B cell (primary cell): ENCODE results near the gene TTC34. TPM values are rescaled to one million over a fixed set of nuclear protein-coding genes. Genes with fewer than 3 reads are reported as not detected.

ENCODE experiments used
- ATAC-seq: fragments of 200-7000 bp; cut with Tn5 transposase; one replicate; pipeline ENCODE4 v1.10.0; 2021; ENCODE audit warnings: low read depth, mild to moderate bottlenecking, moderate number of reproducible peaks, moderate library complexity
- CTCF ChIA-PET: fragments of 350-600 bp; sonication (Branson Sonifier 250); formaldehyde crosslinking; loops from one replicate; lab custom pipeline; 2021; ENCODE audit warnings: antibody characterized with exemption, inconsistent platforms; lab: Charles Lee
- POLR2A ChIA-PET: fragments of 350-600 bp; sonication (Branson Sonifier 250); formaldehyde crosslinking; loops from one replicate; lab custom pipeline; 2021; ENCODE audit warnings: antibody characterized with exemption; lab: Charles Lee
- DNase-seq: peaks from one replicate; pipeline ENCODE4 v3.0.0; 2013
- H2AFZ ChIP-seq: 2 replicates; pipeline ENCODE4 v1.6.1; 2012; ENCODE audit warnings: mild to moderate bottlenecking, low read depth, low read length; ENCODE audit not compliant: insufficient read depth, poor library complexity, severe bottlenecking
- H3K27ac ChIP-seq, 2 donors: 1 replicate in 1 of 2; 2 replicates in 1 of 2; pipeline ENCODE4 v1.5.1; 2012 to 2013; ENCODE audit warnings: low read length in 2 of 2, mild to moderate bottlenecking in 2 of 2, moderate library complexity in 1 of 2
- H3K27me3 ChIP-seq, 4 experiments: fragments of 200-600 bp in 1 of 4; sonication (generic) in 1 of 4; replicated peaks in 1 of 4; 1 replicate in 2 of 4; 2 replicates in 2 of 4; pipeline versions ENCODE4 v1.6.1 to v1.7.0; 2013 to 2016; ENCODE audit warnings: low read length in 3 of 4, mild to moderate bottlenecking in 2 of 4, mixed read lengths in 1 of 4, moderate library complexity in 1 of 4; ENCODE audit not compliant: insufficient read depth in 4 of 4, control insufficient read depth in 3 of 4; ENCODE audit errors: control extremely low read depth in 1 of 4
- H3K36me3 ChIP-seq, 2 experiments: replicated peaks in 1 of 2; 1 replicate in 1 of 2; 2 replicates in 1 of 2; pipeline versions ENCODE4 v1.6.1 to v1.7.1; 2013; ENCODE audit warnings: low read length in 1 of 2; ENCODE audit not compliant: insufficient read depth in 2 of 2, control insufficient read depth in 1 of 2; ENCODE audit errors: control extremely low read depth in 1 of 2, extremely low read depth in 1 of 2
- H3K4me1 ChIP-seq, 2 donors: fragments of 200-600 bp in 1 of 2; sonication (generic) in 1 of 2; 1 replicate in 1 of 2; 2 replicates in 1 of 2; pipeline versions ENCODE4 v1.5.1 to v1.6.1; 2013 to 2017; ENCODE audit warnings: low read length in 2 of 2; ENCODE audit not compliant: control insufficient read depth in 2 of 2, insufficient read depth in 2 of 2
- H3K4me2 ChIP-seq: replicated peaks from 2 replicates; pipeline ENCODE3; 2012; ENCODE audit warnings: mild to moderate bottlenecking, low read depth, low read length; ENCODE audit not compliant: poor library complexity, severe bottlenecking
- H3K4me3 ChIP-seq, 5 experiments: fragments of 200-600 bp in 1 of 5; sonication (generic) in 1 of 5; 1 replicate in 3 of 5; 2 replicates in 2 of 5; pipeline versions ENCODE4 v1.5.1 to v1.7.0; 2011 to 2016; ENCODE audit warnings: low read length in 4 of 5, mild to moderate bottlenecking in 4 of 5, low read depth in 2 of 5, control low read depth in 1 of 5, moderate library complexity in 1 of 5; ENCODE audit not compliant: insufficient read depth in 1 of 5; ENCODE audit errors: control extremely low read depth in 1 of 5, extremely low read depth in 1 of 5
- H3K79me2 ChIP-seq: fragments of 200-600 bp; sonication (generic); one replicate; pipeline ENCODE4 v1.6.0; 2016; ENCODE audit warnings: low read length; ENCODE audit not compliant: control insufficient read depth, insufficient read depth
- H3K9ac ChIP-seq: fragments of 200-600 bp; sonication (generic); 2 replicates; pipeline ENCODE4 v1.6.1; 2017; ENCODE audit warnings: mild to moderate bottlenecking, low read length, moderate library complexity
- H3K9me3 ChIP-seq, 3 donors: one replicate each; pipeline versions ENCODE4 v1.6.1 to v1.7.1; 2013; ENCODE audit warnings: low read length in 2 of 3; ENCODE audit not compliant: control insufficient read depth in 2 of 3, insufficient read depth in 1 of 3; ENCODE audit errors: control extremely low read depth in 1 of 3
- H4K20me1 ChIP-seq: 2 replicates; pipeline ENCODE4 v1.6.0; 2012; ENCODE audit warnings: mild to moderate bottlenecking, low read length; ENCODE audit not compliant: insufficient read depth, control insufficient read depth, poor library complexity, severe bottlenecking
- H3K27ac Mint-ChIP-seq: one replicate; pipeline ENCODE4 v1.8.0; 2021; ENCODE audit warnings: mixed read lengths
- H3K27me3 Mint-ChIP-seq: one replicate; pipeline ENCODE4 v1.8.0; 2021; ENCODE audit warnings: mixed read lengths
- H3K4me1 Mint-ChIP-seq: one replicate; pipeline ENCODE4 v1.8.0; 2021; ENCODE audit warnings: mixed read lengths
- H3K4me3 Mint-ChIP-seq: one replicate; pipeline ENCODE4 v1.8.0; 2021; ENCODE audit warnings: mixed read lengths
- H3K9me3 Mint-ChIP-seq: one replicate; pipeline ENCODE4 v1.8.0; 2022; ENCODE audit warnings: mixed read lengths; ENCODE audit not compliant: insufficient read depth
- EZH2 ChIP-seq: IDR thresholded peaks from 2 replicates; pipeline ENCODE4 v1.6.1; 2012; ENCODE audit warnings: borderline replicate concordance, low read depth, mild to moderate bottlenecking, moderate library complexity, low read length; ENCODE audit not compliant: insufficient read depth, poor library complexity, severe bottlenecking
- WGBS: methylation state at CpG from one replicate; pipeline ENCODE4 v1.1.5; 2013; ENCODE audit warnings: missing lambda C conversion rate; ENCODE audit not compliant: insufficient coverage; 5-methylcytosine and 5-hydroxymethylcytosine counted together
- intact Hi-C: fragments of 100-400 bp; cut with micrococcal nuclease; formaldehyde crosslinking; loops from one replicate; pipeline ENCODE4 v1.10.0; 2022
- polyA plus RNA-seq: library from polyadenylated mRNA; depleted of rRNA; stranded (reverse); fragments of >200 nt; gene quantifications from 2 replicates; pipeline ENCODE4 v1.2.3, GENCODE V29; 2012
- total RNA-seq, 2 donors: library from RNA; stranded (reverse); fragments of 120-200 nt in 1 of 2; gene quantifications; 1 replicate in 1 of 2; 2 replicates in 1 of 2; pipeline versions ENCODE4 v1.2.3 to v1.2.4, GENCODE V29; 2013 to 2022
- TF ChIP-seq, protein P1 (sequence below): fragments of 200-600 bp; IDR thresholded peaks from one replicate; pipeline ENCODE4 v1.8.0; 2022; ENCODE audit warnings: antibody characterized with exemption, mild to moderate bottlenecking

Gene TTC34
- total and polyA plus RNA-seq, 2 donors (not counting 1 experiment from before 2014, with no cell fraction given), result 2.1 to 8.1 TPM

DNA sequence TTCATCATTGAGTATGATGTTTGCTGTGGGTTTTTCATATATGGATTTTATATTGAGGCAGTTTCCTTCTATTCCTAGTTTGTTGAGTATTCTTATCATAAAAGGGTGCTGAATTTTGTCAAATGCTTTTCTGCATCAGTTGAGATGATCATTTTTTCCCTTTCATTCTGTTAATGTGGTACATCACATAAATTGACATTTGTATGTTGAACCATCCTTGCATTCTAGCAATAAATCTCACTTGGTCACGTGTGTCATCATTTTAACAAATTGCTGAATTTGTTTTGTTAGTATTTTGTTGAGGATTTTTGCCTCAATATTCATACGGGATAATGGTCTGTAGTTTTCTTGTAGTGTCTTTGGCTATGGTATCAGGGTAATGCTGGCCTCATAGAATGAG is 19.9 kb downstream of the TTC34 start:
- intact Hi-C loops, result no loop called here
- no peaks in the 10 kb centered on the region for H3K4me1 Mint-ChIP-seq
- H3K4me1 ChIP-seq, result peaks cover 0 to 3% of the 10 kb centered on the region in 2 donors
- ATAC-seq, result no peak
- no peak overlapping the region for H3K9ac ChIP-seq
- peaks cover 0 to 7% (median 0%) of the 10 kb centered on the region in 4 experiments for H3K27me3 ChIP-seq
- H4K20me1 ChIP-seq, result no peaks in the 10 kb centered on the region
- H3K4me3 Mint-ChIP-seq, result no peak overlapping the region
- H3K27ac ChIP-seq, result no peak overlapping the region
- TF ChIP-seq, protein P1, sequence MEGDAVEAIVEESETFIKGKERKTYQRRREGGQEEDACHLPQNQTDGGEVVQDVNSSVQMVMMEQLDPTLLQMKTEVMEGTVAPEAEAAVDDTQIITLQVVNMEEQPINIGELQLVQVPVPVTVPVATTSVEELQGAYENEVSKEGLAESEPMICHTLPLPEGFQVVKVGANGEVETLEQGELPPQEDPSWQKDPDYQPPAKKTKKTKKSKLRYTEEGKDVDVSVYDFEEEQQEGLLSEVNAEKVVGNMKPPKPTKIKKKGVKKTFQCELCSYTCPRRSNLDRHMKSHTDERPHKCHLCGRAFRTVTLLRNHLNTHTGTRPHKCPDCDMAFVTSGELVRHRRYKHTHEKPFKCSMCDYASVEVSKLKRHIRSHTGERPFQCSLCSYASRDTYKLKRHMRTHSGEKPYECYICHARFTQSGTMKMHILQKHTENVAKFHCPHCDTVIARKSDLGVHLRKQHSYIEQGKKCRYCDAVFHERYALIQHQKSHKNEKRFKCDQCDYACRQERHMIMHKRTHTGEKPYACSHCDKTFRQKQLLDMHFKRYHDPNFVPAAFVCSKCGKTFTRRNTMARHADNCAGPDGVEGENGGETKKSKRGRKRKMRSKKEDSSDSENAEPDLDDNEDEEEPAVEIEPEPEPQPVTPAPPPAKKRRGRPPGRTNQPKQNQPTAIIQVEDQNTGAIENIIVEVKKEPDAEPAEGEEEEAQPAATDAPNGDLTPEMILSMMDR, result no peak
- no peak for TF ChIP-seq EZH2
- peaks cover 25% of the 10 kb centered on the region for H3K27me3 Mint-ChIP-seq
- no peak overlapping the region for H3K27ac Mint-ChIP-seq
- H2AFZ ChIP-seq, result no peak overlapping the region
- H3K4me3 ChIP-seq, result no peak overlapping the region
- CTCF ChIA-PET, result no interaction called here
- 100% methylated on average over 1 of the region's 2 CpGs for WGBS
- H3K36me3 ChIP-seq, result no peaks in the 10 kb centered on the region
- no peaks in the 10 kb centered on the region for H3K79me2 ChIP-seq
- peaks cover 1 to 23% (median 13%) of the 10 kb centered on the region in 3 donors for H3K9me3 ChIP-seq
- POLR2A ChIA-PET, result no interaction called here
- no peak for DNase-seq
- no peak overlapping the region for H3K4me2 ChIP-seq
- H3K9me3 Mint-ChIP-seq, result peaks cover 14% of the 10 kb centered on the region

DNA sequence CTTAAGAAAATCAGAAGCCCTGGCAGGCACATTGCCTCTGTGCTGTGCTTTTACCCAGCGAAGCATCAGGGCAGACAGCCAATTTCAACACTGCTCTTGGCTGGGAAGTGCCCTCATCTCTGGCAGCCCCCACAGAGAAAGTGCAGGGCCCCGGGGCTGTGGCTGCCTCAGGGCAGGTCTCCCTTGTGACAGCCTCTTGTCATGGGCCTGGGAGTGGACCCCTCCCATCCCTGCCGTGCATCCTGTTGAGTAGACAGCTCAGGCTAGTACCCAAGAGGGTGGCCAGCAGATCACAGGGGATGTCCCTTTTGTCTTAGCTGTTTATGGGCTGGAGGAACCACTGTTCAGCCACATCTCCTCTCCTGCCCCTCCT is 23.3 kb downstream of the TTC34 start:
- intact Hi-C loops, result no loop called here
- H3K36me3 ChIP-seq, result no peaks in the 10 kb centered on the region
- no peak overlapping the region for H3K27ac ChIP-seq
- H3K4me3 ChIP-seq, result no peak overlapping the region
- no peak for DNase-seq
- peaks cover 23% of the 10 kb centered on the region for H3K27me3 Mint-ChIP-seq
- H3K9me3 ChIP-seq, result peaks cover 1 to 23% (median 10%) of the 10 kb centered on the region in 3 donors
- no peak overlapping the region for H3K9ac ChIP-seq
- peaks cover 0 to 7% (median 0%) of the 10 kb centered on the region in 4 experiments for H3K27me3 ChIP-seq
- no peaks in the 10 kb centered on the region for H3K4me1 Mint-ChIP-seq
- H3K4me2 ChIP-seq, result no peak overlapping the region
- 44% methylated on average over 2 of the region's 3 CpGs for WGBS
- peaks cover 14% of the 10 kb centered on the region for H3K9me3 Mint-ChIP-seq
- H2AFZ ChIP-seq, result no peak overlapping the region
- ATAC-seq, result no peak
- no peaks in the 10 kb centered on the region for H3K4me1 ChIP-seq
- POLR2A ChIA-PET, result no interaction called here
- H3K27ac Mint-ChIP-seq, result no peak overlapping the region
- TF ChIP-seq, protein P1, result no peak
- TF ChIP-seq EZH2, result no peak
- H3K79me2 ChIP-seq, result no peaks in the 10 kb centered on the region
- no peaks in the 10 kb centered on the region for H4K20me1 ChIP-seq
- H3K4me3 Mint-ChIP-seq, result no peak overlapping the region
- CTCF ChIA-PET, result interaction anchor here (1.5 kb wide), 1 partner anchor 14 kb away, joined by 3 read pairs; no protein-coding TSS in a partner anchor
